Epithelial cell of esophagus (primary cell): ENCODE data around the gene SIK2.
"Not testable (repeated sequence)": the region's sequence is repeated elsewhere in the genome, so short reads cannot be mapped to it uniquely, and the experiment has no call there.

ENCODE experiments used
- DNase-seq: peaks from one replicate; pipeline ENCODE4 v3.0.0; 2010; ENCODE audit warnings: low read depth
- H3K4me3 ChIP-seq: 2 replicates; pipeline ENCODE4 v1.5.1; 2011; ENCODE audit warnings: mild to moderate bottlenecking, low read length, control low read depth
- CTCF ChIP-seq: IDR thresholded peaks from 2 replicates; pipeline ENCODE4 v1.5.1; 2011; ENCODE audit warnings: low read depth, mild to moderate bottlenecking, low read length, control low read depth, inconsistent platforms; ENCODE audit not compliant: insufficient read depth; ENCODE audit errors: missing control alignments

SIK2 gene

GRCh38 chr11:111645657-111646316 is 43.5 kb downstream of the SIK2 start:
- H3K4me3 ChIP-seq, result no peak overlapping the region
- no peak for TF ChIP-seq CTCF
- no peak for DNase-seq

GRCh38 chr11:111651336-111651735 is 49.1 kb downstream of the SIK2 start:
- not testable (repeated sequence) for H3K4me3 ChIP-seq
- DNase-seq, result peak; percentile 95

- DNase-seq, result no peak
- no peak for TF ChIP-seq CTCF
- H3K4me3 ChIP-seq, result no peak overlapping the region
These were observed 49.9 kb downstream of the SIK2 start for GRCh38 chr11:111652184-111652583.

GRCh38 chr11:111654601-111655000 is 52.4 kb downstream of the SIK2 start:
- no peak overlapping the region for H3K4me3 ChIP-seq
- no peak for TF ChIP-seq CTCF
- DNase-seq, result no peak

- no peak overlapping the region for H3K4me3 ChIP-seq
- no peak for DNase-seq
- no peak for TF ChIP-seq CTCF
These were observed 53.7 kb downstream of the SIK2 start for GRCh38 chr11:111655924-111656323.

- DNase-seq, H3K4me3 ChIP-seq: not testable (repeated sequence)
These were observed 55.7 kb downstream of the SIK2 start for GRCh38 chr11:111657905-111658304.

- not testable (repeated sequence) for DNase-seq, H3K4me3 ChIP-seq
These were observed 56.2 kb downstream of the SIK2 start for GRCh38 chr11:111658493-111658892.

- TF ChIP-seq CTCF, result no peak
- H3K4me3 ChIP-seq, result no peak overlapping the region
- DNase-seq, result no peak
These were observed 57.2 kb downstream of the SIK2 start for GRCh38 chr11:111659201-111660115.
